NCI-H446 (cell line): Measurements from ENCODE around the gene TFF1.

Experiments
- DNase-seq, 2 experiments: peaks; one replicate each; lab custom pipeline; 2025; lab: John Stamatoyannopoulos, UW

Gene TFF1

GRCh38 chr21:42362700-42363099 lies 3.6 kb downstream of the TFF1 start:
- DNase-seq: no peak

DNA sequence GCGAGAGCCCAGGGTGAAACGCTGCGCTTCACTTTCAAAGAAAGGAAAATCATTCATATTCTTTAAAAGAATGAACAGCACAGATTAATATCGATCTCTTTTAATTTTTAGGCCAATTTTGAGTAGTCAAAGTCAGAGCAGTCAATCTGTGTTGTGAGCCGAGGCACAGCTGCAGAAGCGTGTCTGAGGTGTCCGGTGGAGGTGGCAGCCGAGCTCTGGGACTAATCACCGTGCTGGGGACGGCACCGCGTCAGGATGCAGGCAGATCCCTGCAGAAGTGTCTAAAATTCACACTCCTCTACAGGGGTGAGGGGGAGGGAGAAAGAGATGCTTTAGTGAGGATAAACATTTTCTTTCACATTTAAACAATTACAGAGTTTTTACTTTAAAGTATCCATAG lies 4.1 kb downstream of the TFF1 start:
- DNase-seq: no peak

DNA sequence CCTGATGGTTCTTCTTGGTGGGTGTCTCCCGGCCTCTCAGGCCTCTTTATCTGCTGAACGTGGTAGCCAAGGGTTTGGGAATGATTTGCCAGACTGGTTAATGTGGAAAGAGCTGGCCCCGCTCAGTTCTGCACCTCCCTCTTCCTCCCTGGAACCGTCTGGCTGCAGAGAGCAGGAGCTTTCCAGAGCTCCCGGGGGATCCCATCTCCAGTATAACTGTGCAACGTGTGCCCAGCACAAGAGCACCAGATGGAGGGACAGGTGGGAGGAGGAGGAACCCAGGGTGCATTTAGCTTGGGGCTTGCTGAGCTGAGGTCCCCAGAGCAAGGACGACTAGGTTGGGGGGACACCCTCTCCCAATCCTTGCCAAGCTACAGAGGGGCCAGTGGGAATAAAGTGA lies 5.0 kb downstream of the TFF1 start:
- no peak for DNase-seq

DNA sequence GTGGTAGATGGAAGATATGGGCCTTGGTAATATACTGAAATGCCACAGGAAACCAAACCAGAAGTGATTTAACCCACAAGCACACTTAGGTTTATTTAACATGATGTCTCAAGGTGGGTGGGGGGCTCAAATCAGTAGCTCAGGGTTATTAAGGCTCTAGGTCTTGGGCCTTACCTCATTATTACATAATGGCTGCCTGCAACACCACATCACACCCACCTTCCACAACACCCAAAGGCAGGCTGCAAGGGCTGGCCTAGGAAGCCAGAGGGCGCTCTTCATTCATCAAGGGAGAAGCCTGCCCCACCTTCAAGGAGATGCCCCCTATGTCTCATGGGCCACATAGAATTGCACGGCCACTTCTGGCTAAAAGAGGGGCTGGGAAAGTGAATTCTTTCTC lies 6.0 kb downstream of the TFF1 start:
- no peak for DNase-seq

DNA sequence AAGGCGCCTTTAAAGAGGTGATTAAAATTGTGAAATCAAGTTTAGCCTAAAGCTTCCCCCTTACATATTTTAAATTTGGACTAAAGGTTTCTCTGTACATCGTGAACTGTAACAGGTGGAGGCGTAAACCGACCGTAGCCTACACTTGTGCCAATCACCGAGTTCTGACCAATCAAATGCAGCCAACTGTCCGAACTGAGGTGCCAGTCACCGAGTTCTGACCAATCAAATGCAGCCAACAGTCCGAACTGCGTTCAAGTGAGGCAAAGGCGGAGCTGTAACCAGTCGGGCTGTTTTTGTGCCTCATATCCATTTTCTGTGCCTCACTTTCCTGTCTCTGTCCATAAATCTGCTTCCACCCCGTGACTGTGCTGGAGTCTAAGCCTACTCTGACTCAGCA lies 7.4 kb downstream of the TFF1 start:
- DNase-seq: no peak

DNA sequence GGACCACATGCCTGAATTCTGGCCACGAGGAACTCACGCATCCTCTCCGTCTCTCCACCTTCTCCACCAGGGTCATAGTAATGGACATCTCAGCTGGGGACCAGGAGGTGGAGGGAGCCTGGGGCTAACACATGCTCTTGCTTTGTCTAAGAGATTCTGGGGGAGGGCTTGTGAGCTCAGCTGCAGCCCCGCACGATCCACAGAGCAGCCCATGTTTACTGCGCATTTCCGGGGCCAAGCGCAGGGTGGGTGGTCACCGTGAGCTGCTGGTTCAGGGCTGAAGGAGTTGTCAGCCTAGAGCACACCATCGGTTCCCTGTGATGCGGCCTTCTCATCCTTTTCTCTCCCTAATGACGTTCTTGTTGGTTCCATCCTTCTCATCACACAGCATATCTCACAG lies 8.1 kb downstream of the TFF1 start:
- DNase-seq: no peak

- DNase-seq: no peak
Measured at GRCh38 chr21:42357307-42357706, 9.0 kb downstream of the TFF1 start.

GRCh38 chr21:42356650-42357049 lies 9.7 kb downstream of the TFF1 start:
- no peak for DNase-seq

- no peak for DNase-seq
Measured at GRCh38 chr21:42356046-42356445, 10.3 kb downstream of the TFF1 start.

DNA sequence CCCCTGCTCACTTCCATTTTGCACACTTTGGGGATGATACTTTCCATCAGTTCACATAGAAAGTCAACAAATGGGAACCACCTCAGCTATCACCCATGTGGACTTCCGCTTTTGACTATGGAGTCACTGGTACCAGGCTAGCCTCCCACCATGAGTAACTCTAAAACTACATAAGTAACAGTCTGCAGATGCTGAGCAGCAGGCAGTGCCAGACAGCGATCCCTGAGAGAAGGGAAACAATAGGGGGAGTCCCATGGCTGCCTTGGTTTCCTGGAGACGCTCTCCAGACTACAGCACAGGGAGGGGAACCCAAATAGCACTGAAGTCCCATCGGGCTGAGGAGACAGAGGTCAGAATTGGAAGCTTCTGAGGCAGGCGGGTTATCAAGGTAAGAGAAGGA lies 12.7 kb downstream of the TFF1 start:
- DNase-seq: no peak

GRCh38 chr21:42352441-42353095 lies 13.8 kb downstream of the TFF1 start:
- no peak for DNase-seq

- no peak for DNase-seq
Measured at GRCh38 chr21:42351626-42352440, 14.5 kb downstream of the TFF1 start.

DNA sequence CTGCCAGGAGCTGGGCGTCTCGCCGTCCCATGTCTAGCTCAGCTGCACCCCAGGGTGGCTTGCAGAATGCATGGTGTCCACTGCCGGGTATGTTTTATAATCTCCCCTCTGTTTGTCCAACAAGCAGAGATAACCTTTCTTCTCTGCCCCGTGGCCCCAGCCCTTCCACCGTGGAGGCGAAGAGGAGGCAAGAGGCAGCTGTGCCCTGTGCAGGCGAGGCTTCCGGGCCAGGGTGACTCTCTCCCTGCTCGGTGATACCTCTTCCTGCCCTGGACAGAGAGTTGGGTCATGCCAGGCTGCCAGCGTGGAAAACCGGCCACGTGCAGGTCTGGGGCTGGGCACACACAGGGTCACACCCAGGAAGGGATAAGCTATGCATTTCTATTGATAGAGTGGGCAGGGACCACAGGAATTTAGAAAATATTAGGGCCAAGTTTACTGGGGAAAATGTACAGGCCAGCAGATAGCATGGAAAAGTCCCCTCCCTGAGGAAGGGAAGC lies 15.4 kb downstream of the TFF1 start, which contains the start of gene TFF2:
Gene TFF2 (minus strand): TSS at position 68 of the 500 bp plus-strand sequence. CDS start 37 bp downstream, at position 31.
- no peak for DNase-seq

DNA sequence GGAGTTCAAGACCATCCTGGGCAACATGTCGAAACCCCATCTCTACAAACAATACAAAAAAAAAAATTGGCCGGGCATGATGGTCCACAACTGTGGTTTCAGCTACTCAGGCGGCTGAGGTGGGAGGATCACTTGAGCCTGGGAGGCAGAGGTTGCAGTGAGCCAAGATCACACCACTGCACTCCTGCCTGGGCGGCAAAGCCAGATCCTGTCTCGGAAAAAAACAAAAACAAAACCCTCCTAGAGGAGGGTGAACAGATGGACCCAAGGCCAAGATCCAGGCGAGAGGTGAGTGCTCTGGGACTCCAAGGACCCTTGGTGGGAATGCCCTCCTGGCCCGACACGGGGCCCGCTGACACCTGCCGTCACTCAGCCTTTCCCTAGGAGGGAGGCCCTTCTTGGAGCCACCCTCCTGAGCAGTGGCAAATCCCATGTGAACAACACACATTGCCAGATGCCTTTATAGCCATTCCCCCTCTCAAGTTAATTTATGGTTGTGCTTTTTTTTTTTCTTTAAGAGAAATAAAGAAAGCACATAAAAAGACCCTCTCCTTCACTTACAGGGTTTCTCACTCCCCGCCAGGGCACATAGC lies 15.9 kb downstream of the TFF1 start:
- DNase-seq: no peak

DNA sequence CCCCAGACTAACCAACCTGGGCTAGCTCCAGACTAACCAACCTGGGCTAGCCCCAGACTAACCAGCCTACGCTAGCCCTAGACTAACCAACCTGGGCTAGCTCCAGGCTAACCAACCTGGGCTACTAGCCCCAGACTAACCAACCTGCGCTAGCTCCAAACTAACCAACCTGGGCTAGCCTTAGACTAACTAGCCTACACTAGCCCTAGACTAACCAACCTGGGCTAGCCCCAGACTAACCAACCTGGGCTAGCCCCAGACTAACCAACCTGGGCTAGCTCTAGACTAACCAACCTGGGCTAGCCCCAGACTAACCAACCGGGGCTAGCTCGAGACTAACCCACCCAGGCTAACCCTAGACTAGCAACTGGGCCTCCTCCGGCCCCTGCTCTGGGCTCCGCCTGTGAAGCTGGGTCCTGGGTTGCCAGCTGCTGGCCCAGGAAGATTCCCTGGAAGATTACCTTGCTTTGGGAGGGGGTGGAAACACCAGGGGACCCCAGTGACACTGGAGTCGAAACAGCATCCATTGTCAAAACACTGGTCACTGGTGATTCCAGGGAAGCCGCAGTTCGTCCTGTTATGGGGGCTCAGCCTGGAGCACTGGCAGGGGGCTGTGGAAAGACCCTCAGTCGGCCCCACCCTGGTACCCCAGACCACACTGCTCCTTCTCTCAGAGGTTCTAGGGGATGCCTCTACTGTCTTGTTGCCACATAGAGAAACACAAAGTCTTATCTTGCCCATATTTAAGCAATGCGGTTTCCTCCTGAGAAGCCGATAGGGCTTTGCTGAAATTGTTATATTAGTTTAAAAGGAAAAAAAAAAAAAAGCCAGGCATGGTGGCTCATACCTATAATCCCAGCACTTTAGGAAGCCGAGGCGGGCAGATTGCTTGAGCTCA lies 16.7 kb downstream of the TFF1 start:
- DNase-seq: no peak

DNA sequence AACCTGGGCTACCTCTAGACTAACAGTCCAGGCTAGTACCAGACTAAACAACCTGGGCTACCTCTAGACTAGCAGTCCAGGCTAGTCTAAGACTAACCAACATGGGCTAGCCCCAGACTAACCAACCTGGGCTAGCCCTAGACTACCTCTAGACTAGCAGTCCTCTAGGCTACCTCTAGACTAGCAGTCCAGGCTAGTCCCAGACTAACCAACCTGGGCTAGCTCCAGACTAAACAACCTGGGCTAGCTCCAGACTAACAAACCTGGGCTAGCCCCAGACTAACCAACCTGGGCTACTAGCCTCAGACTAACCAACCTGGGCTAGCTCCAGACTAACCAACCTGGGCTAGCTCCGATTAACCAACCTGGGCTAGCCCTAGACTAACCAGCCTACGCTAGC lies 17.6 kb downstream of the TFF1 start:
- DNase-seq: no peak

- no peak for DNase-seq
Measured at GRCh38 chr21:42347601-42348327, 18.6 kb downstream of the TFF1 start.

DNA sequence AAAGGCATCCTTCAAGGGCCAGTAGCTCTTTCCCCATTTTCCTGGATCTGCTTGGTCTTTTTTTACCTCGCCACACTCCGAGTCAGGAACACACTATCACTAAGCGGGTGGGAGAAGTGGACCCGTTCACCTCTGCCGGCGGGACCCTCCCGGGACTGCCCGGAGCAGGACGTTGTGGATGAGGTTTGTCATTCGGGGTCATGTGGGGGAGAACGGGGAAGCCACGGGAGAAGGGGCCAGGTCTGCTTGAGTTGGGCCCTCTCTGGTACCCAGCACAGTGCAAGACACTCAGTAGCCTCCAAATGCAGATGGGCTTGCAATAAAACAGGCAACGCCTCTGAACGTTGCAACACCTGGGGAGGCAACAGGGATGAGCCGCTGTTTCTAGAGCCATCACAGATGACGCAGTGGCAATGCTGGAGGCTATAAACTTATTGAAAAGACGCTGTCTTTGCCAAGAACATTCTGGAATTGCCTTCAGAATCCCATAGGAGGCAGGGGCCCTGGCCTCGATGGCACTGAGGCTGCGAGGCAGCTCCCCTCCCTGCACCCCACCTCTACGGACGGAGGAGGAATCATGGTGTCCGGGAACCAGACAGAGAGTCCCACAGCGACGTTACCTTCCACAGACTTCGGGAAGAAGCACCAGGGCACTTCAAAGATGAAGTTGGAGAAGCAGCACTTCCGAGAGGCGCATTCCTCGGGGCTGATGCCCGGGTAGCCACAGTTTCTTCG lies 19.3 kb downstream of the TFF1 start:
- DNase-seq: no peak

- no peak for DNase-seq
Measured at GRCh38 chr21:42346441-42346840, 19.9 kb downstream of the TFF1 start.

- no peak for DNase-seq
Measured at GRCh38 chr21:42344631-42345030, 21.7 kb downstream of the TFF1 start.
